Body of pancreas (tissue), 4 donors: ENCODE data around the gene MDFIC2. TPM values are rescaled to one million over a fixed set of nuclear protein-coding genes. Genes with fewer than 3 reads are reported as not detected.

Source experiments
- ATAC-seq: fragments of 150-250 bp; one replicate; pipeline ENCODE4 v1.9.1; 2016
- DNase-seq, 4 donors: peaks; one replicate each; pipeline ENCODE4 v3.0.0-alpha.2; 2019
- H3K27ac ChIP-seq, 4 donors: fragments of 200-600 bp; sonication (generic); 1 replicate in 3 of 4; 2 replicates in 1 of 4; pipeline versions ENCODE4 v1.5.1 to v1.6.1; 2016 to 2019; ENCODE audit warnings: mild to moderate bottlenecking in 1 of 4, mixed read lengths in 1 of 4, moderate library complexity in 1 of 4
- H3K27me3 ChIP-seq, 2 donors: fragments of 200-600 bp; sonication (generic); one replicate each; pipeline ENCODE4 v1.6.0; 2016; ENCODE audit warnings: mild to moderate bottlenecking in 1 of 2
- H3K36me3 ChIP-seq, 2 donors: fragments of 200-600 bp; sonication (generic); replicated peaks in 1 of 2; 2 replicates each; pipeline ENCODE4 v1.5.1; 2016; ENCODE audit warnings: low read depth in 2 of 2; ENCODE audit not compliant: insufficient read depth in 1 of 2
- H3K4me1 ChIP-seq: fragments of 200-600 bp; sonication (generic); one replicate; pipeline ENCODE4 v1.6.0; 2016
- H3K4me3 ChIP-seq, 2 donors: fragments of 200-600 bp; sonication (generic); 1 replicate in 1 of 2; 2 replicates in 1 of 2; pipeline ENCODE4 v1.5.1; 2016 to 2019
- H3K9me3 ChIP-seq, 3 donors: fragments of 200-600 bp; sonication (generic); 1 replicate in 2 of 3; 2 replicates in 1 of 3; pipeline ENCODE4 v1.5.1; 2016
- CTCF ChIP-seq, 7 experiments: fragments of 450-650 bp in 4 of 7; fragments of 200-600 bp in 3 of 7; sonication (generic) in 3 of 7; IDR thresholded peaks; one replicate each; pipeline ENCODE4 v1.5.1; 2016 to 2019; ENCODE audit warnings: antibody characterized with exemption in 7 of 7
- POLR2A ChIP-seq, 3 donors: fragments of 450-650 bp; IDR thresholded peaks; one replicate each; pipeline ENCODE4 v1.6.1; 2016; ENCODE audit warnings: antibody characterized with exemption in 3 of 3, mild to moderate bottlenecking in 2 of 3
- WGBS, 2 donors: methylation state at CpG; one replicate each; pipeline ENCODE4 v1.1.5; 2017; 5-methylcytosine and 5-hydroxymethylcytosine counted together
- intact Hi-C: fragments of 100-400 bp; cut with DNase I; formaldehyde crosslinking; loops from one replicate; pipeline ENCODE4 v1.15.1; 2023
- total RNA-seq, 2 donors: library from RNA; depleted of rRNA; stranded (reverse); fragments of >200 nt; gene quantifications; one replicate each; pipeline ENCODE4 v1.1.0, GENCODE V29; 2016

The MDFIC2 gene
- total RNA-seq, 2 donors from 2014 or later = not detected

GRCh38 chr3:70201975-70202374 lies 110.5 kb downstream of the MDFIC2 start:
- TF ChIP-seq CTCF (IDR thresholded peaks at IDR 0.05) (no peak), POLR2A (IDR thresholded peaks at IDR 0.05) (no peak)
- H3K9me3 ChIP-seq = no peaks in the 10 kb centered on the region
- DNase-seq (no peak), ATAC-seq (no peak)
- H3K27ac ChIP-seq = no peak overlapping the region
- no peaks in the 10 kb centered on the region for H3K4me1 ChIP-seq
- intact Hi-C loops = no loop called here
- no peak overlapping the region for H3K4me3 ChIP-seq
- H3K36me3 ChIP-seq = no peaks in the 10 kb centered on the region
- H3K27me3 ChIP-seq = no peaks in the 10 kb centered on the region

GRCh38 chr3:70189884-70190473 lies 122.5 kb downstream of the MDFIC2 start:
- TF ChIP-seq CTCF (IDR thresholded peaks at IDR 0.05) (no peak), POLR2A (IDR thresholded peaks at IDR 0.05) (no peak)
- no peak for ATAC-seq

GRCh38 chr3:70186221-70186620 lies 126.2 kb downstream of the MDFIC2 start:
- Histone ChIP-seq H3K4me3 (no peak overlapping the region), H3K27ac (no peak overlapping the region), H3K27me3 (no peaks in the 10 kb centered on the region), H3K9me3 (no peaks in the 10 kb centered on the region), H3K36me3 (no peaks in the 10 kb centered on the region), H3K4me1 (no peaks in the 10 kb centered on the region)
- DNase-seq (no peak), ATAC-seq (no peak)
- intact Hi-C loops = no loop called here
- WGBS, 2 donors = 89 to 93% methylated on average over 2 of the region's 2 CpGs
- TF ChIP-seq CTCF (IDR thresholded peaks at IDR 0.05) = no peak
- no peak for TF ChIP-seq POLR2A (IDR thresholded peaks at IDR 0.05)

More at GRCh38 chr3:70189884-70190473, 122.5 kb downstream of the MDFIC2 start:
- no peaks in the 10 kb centered on the region for H3K36me3 ChIP-seq
- H3K27me3 ChIP-seq = no peaks in the 10 kb centered on the region
- DNase-seq = no peak
- H3K4me1 ChIP-seq = no peaks in the 10 kb centered on the region
- no peaks in the 10 kb centered on the region for H3K9me3 ChIP-seq
- no peak overlapping the region for H3K27ac ChIP-seq
- no peak overlapping the region for H3K4me3 ChIP-seq
- intact Hi-C loops = no loop called here

- Histone ChIP-seq H3K27me3 (no peaks in the 10 kb centered on the region), H3K4me1 (no peaks in the 10 kb centered on the region), H3K36me3 (no peaks in the 10 kb centered on the region), H3K27ac (no peak overlapping the region), H3K9me3 (no peaks in the 10 kb centered on the region), H3K4me3 (no peak overlapping the region)
- TF ChIP-seq CTCF (IDR thresholded peaks at IDR 0.05) = no peak
- TF ChIP-seq POLR2A (IDR thresholded peaks at IDR 0.05) = no peak
- DNase-seq (no peak), ATAC-seq (no peak)
- 88 to 100% methylated on average over 1 of the region's 1 CpG for WGBS, 2 donors
- intact Hi-C loops = no loop called here
Measured at GRCh38 chr3:70185661-70186060, 126.8 kb downstream of the MDFIC2 start.

GRCh38 chr3:70183781-70184504 lies 128.5 kb downstream of the MDFIC2 start:
- no peak for DNase-seq
- H3K27me3 ChIP-seq = no peaks in the 10 kb centered on the region
- no peaks in the 10 kb centered on the region for H3K36me3 ChIP-seq
- no peak for ATAC-seq
- H3K27ac ChIP-seq = no peak overlapping the region
- no peak overlapping the region for H3K4me3 ChIP-seq
- WGBS, 2 donors = 70 to 79% methylated on average over 8 of the region's 8 CpGs
- no peaks in the 10 kb centered on the region for H3K9me3 ChIP-seq
- intact Hi-C loops = no loop called here
- H3K4me1 ChIP-seq = no peaks in the 10 kb centered on the region
- no peak for TF ChIP-seq POLR2A (IDR thresholded peaks at IDR 0.05)
- TF ChIP-seq CTCF (IDR thresholded peaks at IDR 0.05) = no peak
